ENCODE results near the gene ZNF536.
"Not testable (repeated sequence)": the region's sequence is repeated elsewhere in the genome, so short reads cannot be mapped to it uniquely, and the experiment has no call there.

The ZNF536 gene

GRCh38 chr19:30479231-30479630, 107.0 kb downstream of the ZNF536 start:
- H3K9me3 ChIP-seq (ENCODE audit: control insufficient read depth, low read length), result no peaks in the 10 kb centered on the region
- H3K9ac ChIP-seq, result no peak overlapping the region
- H3K27me3 ChIP-seq (ENCODE audit: control insufficient read depth, insufficient read depth, low read length), result no peaks in the 10 kb centered on the region
- TF ChIP-seq, protein P1, sequence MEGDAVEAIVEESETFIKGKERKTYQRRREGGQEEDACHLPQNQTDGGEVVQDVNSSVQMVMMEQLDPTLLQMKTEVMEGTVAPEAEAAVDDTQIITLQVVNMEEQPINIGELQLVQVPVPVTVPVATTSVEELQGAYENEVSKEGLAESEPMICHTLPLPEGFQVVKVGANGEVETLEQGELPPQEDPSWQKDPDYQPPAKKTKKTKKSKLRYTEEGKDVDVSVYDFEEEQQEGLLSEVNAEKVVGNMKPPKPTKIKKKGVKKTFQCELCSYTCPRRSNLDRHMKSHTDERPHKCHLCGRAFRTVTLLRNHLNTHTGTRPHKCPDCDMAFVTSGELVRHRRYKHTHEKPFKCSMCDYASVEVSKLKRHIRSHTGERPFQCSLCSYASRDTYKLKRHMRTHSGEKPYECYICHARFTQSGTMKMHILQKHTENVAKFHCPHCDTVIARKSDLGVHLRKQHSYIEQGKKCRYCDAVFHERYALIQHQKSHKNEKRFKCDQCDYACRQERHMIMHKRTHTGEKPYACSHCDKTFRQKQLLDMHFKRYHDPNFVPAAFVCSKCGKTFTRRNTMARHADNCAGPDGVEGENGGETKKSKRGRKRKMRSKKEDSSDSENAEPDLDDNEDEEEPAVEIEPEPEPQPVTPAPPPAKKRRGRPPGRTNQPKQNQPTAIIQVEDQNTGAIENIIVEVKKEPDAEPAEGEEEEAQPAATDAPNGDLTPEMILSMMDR (IDR thresholded peaks at IDR 0.05), result no peak
- no peak overlapping the region for H3K4me2 ChIP-seq (ENCODE audit: low read length)
- H3K4me3 ChIP-seq (ENCODE audit: low read depth, low read length), result no peak overlapping the region
- no peaks in the 10 kb centered on the region for H3K79me2 ChIP-seq
- no peaks in the 10 kb centered on the region for H3K4me1 ChIP-seq
- H3K27ac ChIP-seq, result no peak overlapping the region
- H3K36me3 ChIP-seq (ENCODE audit: control insufficient read depth, insufficient read depth, low read length), result no peaks in the 10 kb centered on the region
- H2AFZ ChIP-seq, result no peak overlapping the region

DNA sequence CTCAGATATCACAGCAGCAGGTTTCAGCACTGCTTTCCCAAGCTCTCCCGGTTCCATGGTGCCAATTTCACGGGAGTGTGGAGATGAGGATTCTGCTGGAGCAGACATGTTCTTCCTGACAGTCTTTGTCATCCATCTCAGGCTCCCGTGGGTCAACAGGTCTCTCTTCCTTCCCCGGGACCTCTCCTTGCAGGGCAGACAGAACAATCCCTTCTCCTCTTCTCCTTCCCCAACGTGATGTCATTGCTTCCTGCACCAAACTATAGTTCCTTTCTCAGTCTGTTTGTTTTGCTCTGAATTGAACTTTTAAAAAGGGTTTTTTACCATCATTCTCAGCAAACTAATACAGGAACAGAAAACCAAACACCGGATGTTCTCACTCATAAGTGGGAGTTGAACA, 107.9 kb downstream of the ZNF536 start:
- H3K4me3 ChIP-seq (ENCODE audit: low read depth, low read length), result no peak overlapping the region

DNA sequence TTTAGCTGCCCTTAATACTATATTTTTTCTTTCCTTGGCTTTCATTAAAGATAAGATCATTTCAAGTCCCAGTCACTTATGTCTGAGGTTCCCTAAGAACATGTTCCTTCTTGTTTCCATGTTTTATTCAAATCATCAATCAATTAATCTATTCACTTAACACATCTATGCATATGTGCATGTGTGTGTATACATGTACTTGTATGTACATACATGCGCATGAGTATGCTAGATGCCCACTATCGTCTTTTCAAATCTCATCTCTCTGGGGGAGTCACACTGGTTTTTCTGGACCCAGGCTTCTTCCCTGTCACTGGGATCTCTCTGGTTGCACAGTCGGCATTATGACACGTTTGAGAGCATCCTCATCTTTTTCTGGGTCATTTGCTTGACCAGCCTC, 108.9 kb downstream of the ZNF536 start:
- no peaks in the 10 kb centered on the region for H3K27me3 ChIP-seq (ENCODE audit: control insufficient read depth, insufficient read depth, low read length)
- no peaks in the 10 kb centered on the region for H3K9me3 ChIP-seq (ENCODE audit: control insufficient read depth, low read length)
- no peaks in the 10 kb centered on the region for H3K36me3 ChIP-seq (ENCODE audit: control insufficient read depth, insufficient read depth, low read length)
- H3K4me2 ChIP-seq (ENCODE audit: low read length), result no peak overlapping the region
- H2AFZ ChIP-seq, result no peak overlapping the region
- H3K27ac ChIP-seq, result no peak overlapping the region
- no peaks in the 10 kb centered on the region for H3K4me1 ChIP-seq
- TF ChIP-seq, protein P1 (IDR thresholded peaks at IDR 0.05), result no peak
- no peaks in the 10 kb centered on the region for H3K79me2 ChIP-seq
- H3K4me3 ChIP-seq (ENCODE audit: low read depth, low read length), result no peak overlapping the region
- no peak overlapping the region for H3K9ac ChIP-seq

More for the DNA sequence above, 107.9 kb downstream of the ZNF536 start:
- Histone ChIP-seq H3K36me3 (ENCODE audit: control insufficient read depth, insufficient read depth, low read length) (no peaks in the 10 kb centered on the region), H3K79me2 (no peaks in the 10 kb centered on the region), H3K4me1 (no peaks in the 10 kb centered on the region), H2AFZ (no peak overlapping the region), H3K27ac (no peak overlapping the region), H3K9ac (no peak overlapping the region), H3K9me3 (ENCODE audit: control insufficient read depth, low read length) (no peaks in the 10 kb centered on the region), H3K27me3 (ENCODE audit: control insufficient read depth, insufficient read depth, low read length) (no peaks in the 10 kb centered on the region), H3K4me2 (ENCODE audit: low read length) (no peak overlapping the region)
- TF ChIP-seq, protein P1 (IDR thresholded peaks at IDR 0.05), result no peak

- H3K27ac ChIP-seq, result no peak overlapping the region
- H3K27me3 ChIP-seq (ENCODE audit: control insufficient read depth, insufficient read depth, low read length), result no peaks in the 10 kb centered on the region
- H3K9me3 ChIP-seq (ENCODE audit: control insufficient read depth, low read length), result no peaks in the 10 kb centered on the region
- no peaks in the 10 kb centered on the region for H3K36me3 ChIP-seq (ENCODE audit: control insufficient read depth, insufficient read depth, low read length)
- no peaks in the 10 kb centered on the region for H3K79me2 ChIP-seq
- TF ChIP-seq, protein P1 (IDR thresholded peaks at IDR 0.05), result no peak
- H3K4me2 ChIP-seq (ENCODE audit: low read length), result no peak overlapping the region
- H3K9ac ChIP-seq, result no peak overlapping the region
- H3K4me1 ChIP-seq, result no peaks in the 10 kb centered on the region
- no peak overlapping the region for H2AFZ ChIP-seq
- H3K4me3 ChIP-seq (ENCODE audit: low read depth, low read length), result no peak overlapping the region
These were observed 109.6 kb downstream of the ZNF536 start for GRCh38 chr19:30481823-30482222.

GRCh38 chr19:30482956-30483355, 110.8 kb downstream of the ZNF536 start:
- no peak overlapping the region for H3K9ac ChIP-seq
- H3K79me2 ChIP-seq, result no peaks in the 10 kb centered on the region
- H3K27ac ChIP-seq, result no peak overlapping the region
- TF ChIP-seq, protein P1 (IDR thresholded peaks at IDR 0.05), result no peak
- no peak overlapping the region for H2AFZ ChIP-seq
- no peaks in the 10 kb centered on the region for H3K27me3 ChIP-seq (ENCODE audit: control insufficient read depth, insufficient read depth, low read length)
- H3K4me2 ChIP-seq (ENCODE audit: low read length), result no peak overlapping the region
- H3K4me3 ChIP-seq (ENCODE audit: low read depth, low read length), result no peak overlapping the region
- H3K36me3 ChIP-seq (ENCODE audit: control insufficient read depth, insufficient read depth, low read length), result no peaks in the 10 kb centered on the region
- H3K9me3 ChIP-seq (ENCODE audit: control insufficient read depth, low read length), result no peaks in the 10 kb centered on the region
- H3K4me1 ChIP-seq, result no peaks in the 10 kb centered on the region

GRCh38 chr19:30486250-30486649, 114.1 kb downstream of the ZNF536 start:
- not testable (repeated sequence) for H2AFZ ChIP-seq; H3K4me2 ChIP-seq (ENCODE audit: low read length); H3K4me1 ChIP-seq

More at GRCh38 chr19:30486250-30486649, 114.1 kb downstream of the ZNF536 start:
- H3K9me3 ChIP-seq (ENCODE audit: control insufficient read depth, low read length); H3K4me3 ChIP-seq (ENCODE audit: low read depth, low read length); H3K79me2 ChIP-seq; H3K27ac ChIP-seq; H3K9ac ChIP-seq; H3K36me3 ChIP-seq (ENCODE audit: control insufficient read depth, insufficient read depth, low read length); H3K27me3 ChIP-seq (ENCODE audit: control insufficient read depth, insufficient read depth, low read length): not testable (repeated sequence)

Data from parathyroid adenoma (tissue), 2 donors.